HG02623 (cell line): ENCODE measurements around the gene FOXL2.

Experiments used
- ATAC-seq: cut with Tn5 transposase; IDR thresholded peaks from one replicate; pipeline ENCODE4 v1.9.1; 2021; ENCODE audit warnings: moderate library complexity; ENCODE audit not compliant: unreplicated experiment

FOXL2 gene

DNA sequence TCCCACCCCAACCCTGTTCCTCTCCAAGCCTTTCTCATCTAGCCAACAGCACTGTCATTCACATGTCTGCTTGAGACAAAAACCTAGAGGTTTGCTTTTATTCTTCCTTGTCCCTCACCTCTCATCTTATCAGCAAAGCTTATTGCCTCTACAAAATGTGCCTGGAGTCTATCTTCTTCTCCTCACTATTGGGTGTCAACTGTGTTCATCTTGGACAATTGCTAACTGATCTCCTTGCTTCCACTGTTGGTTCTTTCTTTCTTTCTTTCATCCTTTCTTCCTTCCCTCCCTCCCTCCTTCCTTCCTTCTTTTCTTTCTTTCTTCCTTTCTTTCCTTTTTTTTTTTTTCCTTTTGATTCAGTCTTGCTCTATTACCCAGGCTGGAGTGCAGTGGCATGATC lies 48.2 kb downstream of the FOXL2 start:
- no peak for ATAC-seq

DNA sequence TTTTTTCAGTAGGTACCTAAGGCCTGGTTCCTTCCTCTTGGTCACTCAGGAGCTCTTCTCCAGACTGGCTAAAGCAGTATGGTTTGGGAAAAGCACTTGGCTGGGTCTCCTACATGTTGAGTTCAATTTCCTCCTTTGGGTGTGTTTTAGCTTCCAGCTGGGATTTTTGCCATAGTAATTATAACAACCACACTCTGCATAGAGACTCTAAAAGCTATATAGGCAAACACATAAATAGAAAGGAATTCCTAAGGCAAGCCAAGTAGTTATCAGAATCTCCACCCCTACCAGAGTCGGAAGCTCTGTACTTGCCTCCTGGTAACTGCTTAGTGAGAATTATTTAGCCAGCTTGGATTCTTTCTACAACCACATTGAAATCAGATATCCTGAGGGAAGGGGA lies 48.6 kb downstream of the FOXL2 start:
- no peak for ATAC-seq
